Pancreas (tissue), 10 donors: ENCODE measurements around the gene RPN2. TPM values are rescaled to one million over a fixed set of nuclear protein-coding genes. Genes with fewer than 3 reads are reported as not detected.

ENCODE experiments used
- ATAC-seq, 4 donors: fragments of 200-7000 bp; cut with Tn5 transposase; one replicate each; pipeline versions ENCODE4 v1.8.0 to v1.9.1; 2020; ENCODE audit warnings: mild to moderate bottlenecking in 4 of 4, moderate library complexity in 4 of 4
- DNase-seq, 6 donors: peaks; one replicate each; pipeline ENCODE4 v3.0.0-alpha.2; 2020
- FAIRE-seq: peaks from 2 replicates; lab custom pipeline; 2012; peaks lifted over from hg19 to GRCh38; lab: Jason Lieb, UNC
- H3K27ac ChIP-seq, 4 donors: fragments of 200-600 bp; sonication (generic); 1 replicate in 3 of 4; 2 replicates in 1 of 4; pipeline versions ENCODE4 v1.5.0 to v1.8.0; 2020
- H3K27me3 ChIP-seq, 4 donors: fragments of 200-600 bp; one replicate each; pipeline ENCODE4 v1.8.0; 2021
- H3K36me3 ChIP-seq, 3 donors: fragments of 200-600 bp; sonication (generic) in 1 of 3; one replicate each; pipeline versions ENCODE4 v1.5.0 to v1.8.0; 2020 to 2021
- H3K4me1 ChIP-seq, 3 donors: fragments of 200-600 bp; one replicate each; pipeline ENCODE4 v1.8.0; 2021
- H3K4me3 ChIP-seq, 4 donors: fragments of 200-600 bp; sonication (generic) in 2 of 4; one replicate each; pipeline versions ENCODE4 v1.5.0 to v1.8.0; 2020 to 2021
- H3K9me3 ChIP-seq, 4 donors: fragments of 200-600 bp; one replicate each; pipeline ENCODE4 v1.8.0; 2021
- CTCF ChIP-seq, 4 donors: fragments of 200-600 bp; sonication (generic) in 3 of 4; IDR thresholded peaks; one replicate each; pipeline versions ENCODE4 v1.5.0 to v1.8.0; 2021; ENCODE audit warnings: antibody characterized with exemption in 4 of 4
- WGBS, 2 donors: extraction: QIAGEN DNeasy Blood & Tissue Kit; methylation state at CpG; one replicate each; pipeline ENCODE4 v1.1.7; 2013; 5-methylcytosine and 5-hydroxymethylcytosine counted together
- intact Hi-C, 3 donors: fragments of 100-400 bp; cut with DNase I; formaldehyde crosslinking; loops; one replicate each; pipeline versions ENCODE4 v1.11.1 to v1.14.2; 2022
- polyA plus RNA-seq, 2 donors: library from polyadenylated mRNA; stranded (reverse); fragments of 200-250 nt; gene quantifications; one replicate each; pipeline ENCODE4 v1.2.3, GENCODE V29; 2013
- total RNA-seq, 6 donors: library from RNA; stranded (reverse); fragmentation: NEBNext Ultra II Directional in 4 of 6; extraction: Animal tissue kit (Norgen Biotek cat#: 25700) in 4 of 6; gene quantifications; one replicate each; pipeline versions ENCODE4 v1.2.1 to v1.2.4, GENCODE V29; 2021 to 2023
- donor health status: healthy with polysubstance abuse.
- donor health status: DM: no; HTN: no; CAD: no; lungs with moderate emphysema.
- donor health status: DM: no; HTN: no; CAD: no.
- donor health status: control.
- donor health status: control.
- donor health status: Bipolar disorder and iron deficiency.
- donor health status: DM: yes; HTN: yes; CAD: no.
- donor health status: DM: no; HTN: no; CAD: no.
- donor health status: DM: no; HTN: no; CAD: no.
- donor health status: DM: yes; HTN: yes; CAD: no.

RPN2 gene
- total and polyA plus RNA-seq, 8 donors, result 43.8 to 117 (median 80.9) TPM

- no peak for FAIRE-seq
- no peaks in the 10 kb centered on the region for H3K27me3 ChIP-seq
- no peak for DNase-seq
- no peak for TF ChIP-seq CTCF (IDR thresholded peaks at IDR 0.05)
- no peak overlapping the region for H3K4me3 ChIP-seq
- H3K9me3 ChIP-seq, result no peaks in the 10 kb centered on the region
- no peak overlapping the region for H3K27ac ChIP-seq
- no peaks in the 10 kb centered on the region for H3K36me3 ChIP-seq
- intact Hi-C loops, result no loop called here
- no peak for ATAC-seq
- WGBS, 2 donors, result 70 to 73% methylated on average over 15 of the region's 15 CpGs
- no peaks in the 10 kb centered on the region for H3K4me1 ChIP-seq
Measured at GRCh38 chr20:37251825-37252477, 72.8 kb downstream of the RPN2 start.

DNA sequence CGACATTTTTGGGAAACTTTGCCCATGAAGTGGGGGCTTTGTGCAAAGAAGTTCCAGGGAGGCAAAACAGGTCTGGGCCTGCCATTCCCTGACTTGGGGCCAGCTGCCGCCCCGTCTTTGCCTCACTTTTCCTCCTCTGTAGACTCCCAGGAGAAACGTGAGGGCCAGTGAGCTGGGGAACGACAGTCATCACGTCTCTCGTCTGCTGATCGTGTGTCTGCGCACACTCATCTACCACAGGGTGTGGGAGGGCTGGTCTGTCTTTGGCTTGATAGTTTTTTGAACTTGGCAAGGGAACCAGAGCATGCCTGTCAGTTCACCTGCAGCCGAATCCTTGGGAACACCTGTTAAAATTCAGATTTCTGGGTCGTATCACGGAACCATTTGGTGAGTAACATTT lies 74.0 kb downstream of the RPN2 start:
- ATAC-seq, result no peak
- no peak overlapping the region for H3K27ac ChIP-seq

DNA sequence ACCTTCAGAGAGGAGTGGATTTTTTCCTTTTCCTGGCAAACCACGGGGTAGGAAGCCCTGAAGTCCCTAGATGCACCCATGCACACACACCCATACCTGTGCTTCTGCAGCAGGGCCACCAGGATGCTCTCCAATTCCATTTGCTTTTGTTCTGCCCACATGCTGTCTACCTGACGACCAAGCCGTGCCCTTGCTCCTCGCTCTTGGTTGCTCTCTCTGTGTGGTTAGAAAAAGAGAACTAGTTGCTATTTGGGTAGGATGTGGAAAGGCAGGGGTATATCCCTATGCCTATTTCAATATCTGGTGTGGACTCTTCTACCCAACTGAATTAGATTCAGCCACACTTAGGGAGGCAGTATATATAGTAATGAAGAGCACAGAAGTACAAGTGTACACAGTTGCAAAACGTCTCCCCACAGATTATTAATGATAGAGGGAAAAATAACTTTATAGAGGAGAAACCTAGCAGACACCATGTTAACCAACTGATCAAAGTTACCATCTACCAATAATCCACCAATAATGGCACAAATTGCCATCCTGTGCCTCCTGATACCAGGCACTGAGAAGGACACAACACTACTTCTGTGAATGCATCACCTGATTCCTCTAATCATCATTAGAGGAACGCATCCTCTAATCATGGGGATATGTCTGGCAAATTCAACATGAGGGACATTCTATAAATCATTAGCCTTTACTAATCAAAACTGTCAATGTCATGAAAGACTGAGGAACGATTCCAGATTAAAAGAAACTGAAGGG lies 75.2 kb downstream of the RPN2 start:
- Histone ChIP-seq H3K4me3 (no peak overlapping the region), H3K9me3 (no peaks in the 10 kb centered on the region), H3K27ac (no peak overlapping the region), H3K4me1 (no peaks in the 10 kb centered on the region), H3K27me3 (no peaks in the 10 kb centered on the region), H3K36me3 (no peaks in the 10 kb centered on the region)
- ATAC-seq, result no peak
- intact Hi-C loops, result no loop called here
- TF ChIP-seq CTCF (IDR thresholded peaks at IDR 0.05), result no peak
- DNase-seq, result no peak
- FAIRE-seq, result no peak
- 68 to 81% methylated on average over 7 of the region's 7 CpGs for WGBS, 2 donors

More for the DNA sequence above, 74.0 kb downstream of the RPN2 start:
- Histone ChIP-seq H3K4me1 (no peaks in the 10 kb centered on the region), H3K9me3 (no peaks in the 10 kb centered on the region), H3K36me3 (no peaks in the 10 kb centered on the region), H3K4me3 (no peak overlapping the region), H3K27me3 (no peaks in the 10 kb centered on the region)
- intact Hi-C loops, result no loop called here
- 77 to 78% methylated on average over 12 of the region's 12 CpGs for WGBS, 2 donors
- no peak for TF ChIP-seq CTCF (IDR thresholded peaks at IDR 0.05)
- FAIRE-seq, result no peak
- DNase-seq, result no peak

- H3K27me3 ChIP-seq, result no peaks in the 10 kb centered on the region
- H3K36me3 ChIP-seq, result no peaks in the 10 kb centered on the region
- no peak overlapping the region for H3K4me3 ChIP-seq
- DNase-seq (no peak), FAIRE-seq (no peak), ATAC-seq (no peak)
- TF ChIP-seq CTCF (IDR thresholded peaks at IDR 0.05), result no peak
- intact Hi-C loops, result no loop called here
- WGBS, 2 donors, result 74 to 88% methylated on average over 11 of the region's 11 CpGs
- H3K4me1 ChIP-seq, result no peaks in the 10 kb centered on the region
- H3K27ac ChIP-seq, result no peak overlapping the region
- no peaks in the 10 kb centered on the region for H3K9me3 ChIP-seq
Measured at GRCh38 chr20:37256286-37256685, 77.2 kb downstream of the RPN2 start.

GRCh38 chr20:37257530-37257929 lies 78.4 kb downstream of the RPN2 start:
- 48 to 49% methylated on average over 2 of the region's 2 CpGs for WGBS, 2 donors
- Histone ChIP-seq H3K27ac (no peak overlapping the region), H3K36me3 (no peaks in the 10 kb centered on the region), H3K4me3 (no peak overlapping the region), H3K9me3 (no peaks in the 10 kb centered on the region), H3K27me3 (no peaks in the 10 kb centered on the region), H3K4me1 (no peaks in the 10 kb centered on the region)
- intact Hi-C loops, result no loop called here
- DNase-seq (no peak), FAIRE-seq (no peak), ATAC-seq (no peak)
- TF ChIP-seq CTCF (IDR thresholded peaks at IDR 0.05), result no peak
